IPS-15b (cell line): ENCODE measurements around the gene ACTRT2.

Source experiments
- H3K27me3 ChIP-seq: one replicate; pipeline ENCODE4 v1.6.1; 2013; ENCODE audit warnings: low read length; ENCODE audit not compliant: control insufficient read depth, insufficient read depth
- H3K36me3 ChIP-seq: one replicate; pipeline ENCODE4 v1.6.1; 2013; ENCODE audit warnings: low read length; ENCODE audit not compliant: control insufficient read depth, insufficient read depth
- H3K4me1 ChIP-seq: one replicate; pipeline ENCODE4 v1.6.1; 2013; ENCODE audit warnings: mild to moderate bottlenecking, low read length; ENCODE audit not compliant: control insufficient read depth, insufficient read depth
- H3K4me3 ChIP-seq: one replicate; pipeline ENCODE4 v1.5.1; 2013; ENCODE audit warnings: low read depth, low read length
- H3K9ac ChIP-seq: one replicate; pipeline ENCODE4 v1.6.1; 2013; ENCODE audit warnings: low read depth, mild to moderate bottlenecking, low read length
- H3K9me3 ChIP-seq: one replicate; pipeline ENCODE4 v1.6.1; 2013; ENCODE audit warnings: mild to moderate bottlenecking, low read length; ENCODE audit not compliant: control insufficient read depth, insufficient read depth

Gene ACTRT2

DNA sequence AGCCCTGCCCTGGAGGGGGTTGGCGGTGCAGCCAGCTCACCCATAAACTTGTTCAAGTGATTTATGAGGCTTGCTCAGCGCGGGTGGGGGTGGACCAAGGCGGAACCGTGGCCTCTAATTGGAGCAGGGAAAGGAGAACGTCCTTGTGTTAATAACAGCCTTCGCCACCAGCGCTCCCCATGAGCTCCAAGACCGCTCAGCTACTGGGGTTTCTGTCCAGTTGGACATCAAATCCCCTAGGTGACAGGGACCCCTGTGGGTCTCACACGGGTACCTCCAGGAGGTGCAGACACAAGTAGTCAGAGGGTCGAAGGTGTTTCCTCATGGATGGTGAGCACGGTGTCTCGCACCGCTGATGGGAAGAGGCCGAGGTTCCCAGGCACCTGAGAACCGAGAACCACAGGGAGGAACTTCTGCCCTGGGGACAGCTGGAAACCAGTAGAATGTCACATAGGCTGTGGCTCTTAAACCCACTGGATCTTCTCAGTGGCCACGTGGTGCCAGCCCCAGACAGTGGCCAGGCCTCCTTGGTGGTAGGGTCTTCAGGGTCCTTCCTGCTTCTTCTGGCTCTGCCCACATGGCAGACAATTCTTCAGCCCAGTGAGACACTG, 3.7 kb upstream of the ACTRT2 start:
- Histone ChIP-seq H3K27me3 (peaks cover 7% of the 10 kb centered on the region), H3K9me3 (no peaks in the 10 kb centered on the region), H3K36me3 (no peaks in the 10 kb centered on the region), H3K4me3 (no peak overlapping the region), H3K4me1 (no peaks in the 10 kb centered on the region), H3K9ac (no peak overlapping the region)

GRCh38 chr1:3018051-3018471, 3.2 kb upstream of the ACTRT2 start:
- Histone ChIP-seq H3K36me3 (no peaks in the 10 kb centered on the region), H3K4me1 (no peaks in the 10 kb centered on the region), H3K27me3 (peaks cover 6% of the 10 kb centered on the region), H3K9me3 (no peaks in the 10 kb centered on the region), H3K9ac (no peak overlapping the region), H3K4me3 (no peak overlapping the region)

GRCh38 chr1:3018576-3018975, 2.7 kb upstream of the ACTRT2 start:
- H3K4me3 ChIP-seq, result no peak overlapping the region
- H3K4me1 ChIP-seq, result no peaks in the 10 kb centered on the region
- H3K9ac ChIP-seq, result no peak overlapping the region
- peaks cover under 1% of the 10 kb centered on the region for H3K27me3 ChIP-seq
- H3K9me3 ChIP-seq, result no peaks in the 10 kb centered on the region
- H3K36me3 ChIP-seq, result no peaks in the 10 kb centered on the region

- H3K9me3 ChIP-seq, result no peaks in the 10 kb centered on the region
- H3K36me3 ChIP-seq, result no peaks in the 10 kb centered on the region
- H3K4me3 ChIP-seq, result no peak overlapping the region
- H3K4me1 ChIP-seq, result no peaks in the 10 kb centered on the region
- no peak overlapping the region for H3K9ac ChIP-seq
- no peaks in the 10 kb centered on the region for H3K27me3 ChIP-seq
These were observed 2.2 kb upstream of the ACTRT2 start for GRCh38 chr1:3019007-3019515.

GRCh38 chr1:3019516-3020051, 1.7 kb upstream of the ACTRT2 start:
- Histone ChIP-seq H3K9me3 (no peaks in the 10 kb centered on the region), H3K4me3 (no peak overlapping the region), H3K27me3 (no peaks in the 10 kb centered on the region), H3K36me3 (no peaks in the 10 kb centered on the region), H3K4me1 (no peaks in the 10 kb centered on the region), H3K9ac (no peak overlapping the region)

DNA sequence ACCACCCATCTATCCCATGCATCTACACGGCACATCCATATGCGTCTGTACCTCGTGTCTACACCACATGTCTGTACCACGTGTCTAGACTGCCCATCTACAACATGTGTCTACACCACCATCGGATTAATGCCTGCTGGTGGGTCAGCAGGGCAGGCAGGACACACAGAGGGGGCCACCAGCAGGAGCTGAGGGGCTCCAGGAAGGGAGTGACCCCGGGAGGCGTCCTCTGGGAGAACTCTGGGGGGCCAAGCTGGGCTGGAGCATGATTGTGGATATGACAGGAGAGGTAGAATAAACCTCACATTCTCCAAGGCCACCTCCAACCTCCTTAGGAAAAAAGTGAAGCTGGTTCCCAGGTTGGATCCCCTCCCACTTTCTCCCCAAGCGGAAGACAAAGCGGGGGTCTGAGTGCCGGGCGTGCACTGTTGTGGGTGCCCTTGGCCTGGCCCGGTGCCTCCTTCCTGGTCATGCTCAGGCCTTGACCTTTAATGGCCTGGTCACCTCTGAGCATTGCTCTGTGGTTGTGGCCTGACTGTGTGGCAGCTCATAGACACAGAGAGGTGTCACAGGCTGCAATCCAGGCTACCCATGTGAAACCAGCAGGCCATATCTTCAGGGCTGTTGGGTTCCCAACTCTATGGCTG, 881 bp upstream of the ACTRT2 start:
- Histone ChIP-seq H3K4me3 (no peak overlapping the region), H3K9me3 (no peaks in the 10 kb centered on the region), H3K9ac (no peak overlapping the region), H3K27me3 (no peaks in the 10 kb centered on the region), H3K4me1 (no peaks in the 10 kb centered on the region), H3K36me3 (no peaks in the 10 kb centered on the region)

DNA sequence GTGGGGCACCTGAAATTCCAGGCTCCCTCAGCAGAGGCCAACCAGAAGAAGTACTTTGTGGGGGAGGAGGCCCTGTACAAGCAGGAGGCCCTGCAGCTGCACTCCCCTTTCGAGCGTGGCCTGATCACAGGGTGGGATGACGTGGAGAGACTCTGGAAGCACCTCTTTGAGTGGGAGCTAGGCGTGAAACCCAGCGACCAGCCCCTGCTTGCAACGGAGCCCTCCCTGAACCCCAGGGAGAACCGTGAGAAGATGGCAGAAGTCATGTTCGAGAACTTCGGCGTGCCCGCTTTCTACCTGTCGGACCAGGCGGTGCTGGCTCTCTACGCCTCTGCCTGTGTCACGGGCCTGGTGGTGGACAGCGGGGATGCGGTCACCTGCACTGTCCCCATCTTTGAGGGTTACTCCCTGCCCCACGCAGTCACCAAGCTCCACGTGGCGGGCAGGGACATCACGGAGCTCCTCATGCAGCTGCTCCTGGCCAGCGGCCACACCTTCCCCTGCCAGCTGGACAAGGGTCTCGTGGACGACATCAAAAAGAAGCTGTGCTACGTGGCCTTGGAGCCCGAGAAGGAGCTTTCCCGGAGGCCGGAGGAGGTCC, 634 bp downstream of the ACTRT2 start:
- Histone ChIP-seq H3K4me3 (no peak overlapping the region), H3K9ac (no peak overlapping the region), H3K9me3 (no peaks in the 10 kb centered on the region), H3K36me3 (no peaks in the 10 kb centered on the region), H3K4me1 (no peaks in the 10 kb centered on the region), H3K27me3 (no peaks in the 10 kb centered on the region)

DNA sequence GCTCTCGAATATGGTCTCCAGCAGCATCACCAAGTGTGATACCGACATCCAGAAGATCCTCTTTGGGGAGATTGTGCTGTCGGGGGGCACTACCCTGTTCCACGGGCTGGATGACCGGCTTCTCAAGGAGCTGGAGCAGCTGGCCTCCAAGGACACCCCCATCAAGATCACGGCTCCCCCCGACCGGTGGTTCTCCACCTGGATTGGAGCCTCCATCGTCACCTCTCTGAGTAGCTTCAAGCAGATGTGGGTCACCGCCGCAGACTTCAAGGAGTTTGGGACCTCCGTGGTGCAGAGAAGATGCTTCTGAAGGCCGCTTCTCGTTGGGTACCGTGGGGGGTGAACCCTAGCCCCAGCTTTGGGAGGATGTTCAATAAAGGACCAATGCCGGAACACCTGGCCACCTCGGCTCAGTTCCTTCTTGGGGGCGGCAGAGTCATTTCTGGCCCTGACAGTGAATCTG, 1.3 kb downstream of the ACTRT2 start:
- H3K9ac ChIP-seq, result no peak overlapping the region
- H3K9me3 ChIP-seq, result no peaks in the 10 kb centered on the region
- H3K27me3 ChIP-seq, result no peaks in the 10 kb centered on the region
- no peak overlapping the region for H3K4me3 ChIP-seq
- H3K4me1 ChIP-seq, result no peaks in the 10 kb centered on the region
- no peaks in the 10 kb centered on the region for H3K36me3 ChIP-seq

DNA sequence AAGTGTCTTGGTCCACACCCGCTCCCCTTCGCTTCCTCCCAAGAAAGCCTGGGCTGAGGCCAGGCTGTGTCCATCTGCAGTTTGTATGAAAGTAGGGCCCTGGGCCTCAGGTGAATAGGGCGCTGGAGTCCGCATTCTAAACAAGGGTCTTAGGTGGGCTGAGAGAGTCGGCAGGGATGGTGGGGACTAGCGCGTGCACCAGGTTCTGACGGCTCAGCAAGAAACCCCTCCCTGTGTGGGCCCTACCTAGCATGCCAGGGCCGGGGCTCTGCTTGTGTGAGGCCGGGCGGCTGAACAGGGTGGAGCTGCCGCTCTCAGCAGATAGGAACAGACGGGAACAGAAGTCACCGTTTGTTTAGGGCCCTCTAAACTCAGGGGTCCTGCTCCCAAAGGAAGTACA, 1.7 kb downstream of the ACTRT2 start:
- H3K27me3 ChIP-seq, result no peaks in the 10 kb centered on the region
- no peak overlapping the region for H3K9ac ChIP-seq
- no peaks in the 10 kb centered on the region for H3K36me3 ChIP-seq
- H3K4me1 ChIP-seq, result no peaks in the 10 kb centered on the region
- no peaks in the 10 kb centered on the region for H3K9me3 ChIP-seq
- H3K4me3 ChIP-seq, result no peak overlapping the region

- H3K27me3 ChIP-seq, result no peaks in the 10 kb centered on the region
These were observed 2.8 kb downstream of the ACTRT2 start for GRCh38 chr1:3024019-3024418.

GRCh38 chr1:3024588-3024987, 3.3 kb downstream of the ACTRT2 start:
- Histone ChIP-seq H3K9ac (no peak overlapping the region), H3K4me3 (no peak overlapping the region), H3K36me3 (no peaks in the 10 kb centered on the region), H3K27me3 (no peaks in the 10 kb centered on the region), H3K9me3 (no peaks in the 10 kb centered on the region), H3K4me1 (no peaks in the 10 kb centered on the region)

More at GRCh38 chr1:3024019-3024418, 2.8 kb downstream of the ACTRT2 start:
- Histone ChIP-seq H3K36me3 (no peaks in the 10 kb centered on the region), H3K9ac (no peak overlapping the region), H3K4me1 (no peaks in the 10 kb centered on the region), H3K9me3 (no peaks in the 10 kb centered on the region), H3K4me3 (no peak overlapping the region)

GRCh38 chr1:3026124-3026523, 4.9 kb downstream of the ACTRT2 start:
- no peaks in the 10 kb centered on the region for H3K27me3 ChIP-seq
- no peak overlapping the region for H3K9ac ChIP-seq
- no peaks in the 10 kb centered on the region for H3K36me3 ChIP-seq
- no peak overlapping the region for H3K4me3 ChIP-seq
- H3K4me1 ChIP-seq, result no peaks in the 10 kb centered on the region
- no peaks in the 10 kb centered on the region for H3K9me3 ChIP-seq
